OCI-LY7 (cell line): Measurements from ENCODE around the gene RAET1E.

Experiments
- EZH2phosphoT487 ChIP-seq: fragments of 200-600 bp; sonication (generic); IDR thresholded peaks from 2 replicates; pipeline ENCODE4 v1.6.1; 2018; ENCODE audit warnings: low read depth, borderline replicate concordance, mild to moderate bottlenecking, mixed run types, antibody characterized with exemption, low read length, moderate library complexity, mixed read lengths
- TF ChIP-seq, protein P1 (sequence below): fragments of 200-600 bp; sonication (generic); conservative IDR thresholded peaks from 2 replicates; pipeline ENCODE4 v1.5.1; 2014; ENCODE audit warnings: mild to moderate bottlenecking, antibody characterized with exemption, low read length, moderate library complexity, mixed read lengths

GRCh38 chr6:149895048-149895590 is 2.8 kb downstream of the RAET1E start:
- TF ChIP-seq, protein P1, sequence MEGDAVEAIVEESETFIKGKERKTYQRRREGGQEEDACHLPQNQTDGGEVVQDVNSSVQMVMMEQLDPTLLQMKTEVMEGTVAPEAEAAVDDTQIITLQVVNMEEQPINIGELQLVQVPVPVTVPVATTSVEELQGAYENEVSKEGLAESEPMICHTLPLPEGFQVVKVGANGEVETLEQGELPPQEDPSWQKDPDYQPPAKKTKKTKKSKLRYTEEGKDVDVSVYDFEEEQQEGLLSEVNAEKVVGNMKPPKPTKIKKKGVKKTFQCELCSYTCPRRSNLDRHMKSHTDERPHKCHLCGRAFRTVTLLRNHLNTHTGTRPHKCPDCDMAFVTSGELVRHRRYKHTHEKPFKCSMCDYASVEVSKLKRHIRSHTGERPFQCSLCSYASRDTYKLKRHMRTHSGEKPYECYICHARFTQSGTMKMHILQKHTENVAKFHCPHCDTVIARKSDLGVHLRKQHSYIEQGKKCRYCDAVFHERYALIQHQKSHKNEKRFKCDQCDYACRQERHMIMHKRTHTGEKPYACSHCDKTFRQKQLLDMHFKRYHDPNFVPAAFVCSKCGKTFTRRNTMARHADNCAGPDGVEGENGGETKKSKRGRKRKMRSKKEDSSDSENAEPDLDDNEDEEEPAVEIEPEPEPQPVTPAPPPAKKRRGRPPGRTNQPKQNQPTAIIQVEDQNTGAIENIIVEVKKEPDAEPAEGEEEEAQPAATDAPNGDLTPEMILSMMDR: no peak
- TF ChIP-seq EZH2phosphoT487: no peak
